Endothelial cell of umbilical vein (primary cell): ENCODE results near the gene BMERB1. TPM values are rescaled to one million over a fixed set of nuclear protein-coding genes. Genes with fewer than 3 reads are reported as not detected.

ENCODE experiments used
- BruUV-seq: library from RNA; stranded (reverse); fragments of 400-500 nt; replicated peaks from 2 replicates; lab custom pipeline; 2021; lab: Mats Ljungman, UMichigan
- CTCF ChIA-PET: fragments of 300-600, 350-600 bp; sonication (Branson Sonifier 250); formaldehyde crosslinking; loops from one replicate; lab custom pipeline; 2021; ENCODE audit warnings: antibody characterized with exemption, inconsistent platforms; lab: Charles Lee
- POLR2A ChIA-PET: fragments of 300-600, 350-600 bp; sonication (Branson Sonifier 250); formaldehyde crosslinking; loops from one replicate; lab custom pipeline; 2021; ENCODE audit warnings: antibody characterized with exemption, inconsistent platforms; lab: Charles Lee
- DNase-seq: peaks from one replicate; pipeline ENCODE4 v3.0.0-alpha.2; 2011; ENCODE audit warnings: low read depth, low spot score
- FAIRE-seq: peaks from 2 replicates; lab custom pipeline; 2011; peaks lifted over from hg19 to GRCh38; lab: Jason Lieb, UNC
- H2AFZ ChIP-seq: 2 replicates; pipeline ENCODE4 v1.6.0; 2012; ENCODE audit warnings: low read depth, low read length, control low read depth, inconsistent platforms
- H3K27ac ChIP-seq: 2 replicates; pipeline ENCODE4 v1.5.1; 2011; ENCODE audit warnings: low read depth, mild to moderate bottlenecking, control low read depth, low read length, moderate library complexity; ENCODE audit not compliant: insufficient read depth
- H3K27me3 ChIP-seq, 2 experiments: 2 replicates each; pipeline versions ENCODE4 v1.6.0 to v1.6.1; 2011; ENCODE audit warnings: low read length in 2 of 2, mixed read lengths in 1 of 2; ENCODE audit not compliant: control insufficient read depth in 2 of 2, insufficient read depth in 2 of 2
- H3K36me3 ChIP-seq, 2 experiments: 2 replicates in 1 of 2; 3 replicates in 1 of 2; pipeline ENCODE4 v1.5.1; 2011; ENCODE audit warnings: low read length in 2 of 2, mild to moderate bottlenecking in 1 of 2, moderate library complexity in 1 of 2; ENCODE audit not compliant: control insufficient read depth in 2 of 2, insufficient read depth in 2 of 2; ENCODE audit errors: extremely low read depth in 1 of 2
- H3K4me1 ChIP-seq: 3 replicates; pipeline ENCODE4 v1.5.1; 2011; ENCODE audit warnings: mild to moderate bottlenecking, low read length; ENCODE audit not compliant: control insufficient read depth, insufficient read depth; ENCODE audit errors: extremely low read depth
- H3K4me2 ChIP-seq: 2 replicates; pipeline ENCODE4 v1.6.1; 2011; ENCODE audit warnings: low read length, control low read depth, mixed read lengths; ENCODE audit not compliant: insufficient read depth
- H3K4me3 ChIP-seq, 3 experiments: fragments of 200-600 bp in 1 of 3; sonication (generic), shearing (Covaris generic) in 1 of 3; replicated peaks in 1 of 3; 2 replicates each; pipeline ENCODE4 v1.5.1; 2011 to 2016; ENCODE audit warnings: control low read depth in 3 of 3, low read length in 3 of 3, mild to moderate bottlenecking in 2 of 3, inconsistent platforms in 1 of 3, low read depth in 1 of 3, moderate library complexity in 1 of 3; ENCODE audit not compliant: insufficient read depth in 1 of 3
- H3K79me2 ChIP-seq: 2 replicates; pipeline ENCODE4 v1.6.0; 2012; ENCODE audit warnings: low read length, inconsistent platforms; ENCODE audit not compliant: control insufficient read depth, insufficient read depth
- H3K9ac ChIP-seq: replicated peaks from 2 replicates; pipeline ENCODE3; 2011; ENCODE audit warnings: low read length, control low read depth; ENCODE audit not compliant: insufficient read depth; ENCODE audit errors: extremely low read depth
- H3K9me1 ChIP-seq: replicated peaks from 3 replicates; pipeline ENCODE4 v1.6.0; 2011; ENCODE audit warnings: mild to moderate bottlenecking, low read length; ENCODE audit not compliant: control insufficient read depth, insufficient read depth; ENCODE audit errors: extremely low read depth
- H3K9me3 ChIP-seq: replicated peaks from 2 replicates; pipeline ENCODE4 v1.5.1; 2012; ENCODE audit warnings: low read length, inconsistent platforms; ENCODE audit not compliant: control insufficient read depth, insufficient read depth
- H4K20me1 ChIP-seq: replicated peaks from 2 replicates; pipeline ENCODE3; 2011; ENCODE audit warnings: mild to moderate bottlenecking, low read length; ENCODE audit not compliant: control insufficient read depth, insufficient read depth; ENCODE audit errors: extremely low read depth
- EZH2 ChIP-seq: IDR thresholded peaks from 2 replicates; pipeline ENCODE4 v1.6.1; 2012; ENCODE audit warnings: borderline replicate concordance, low read depth, mild to moderate bottlenecking, moderate library complexity, low read length, inconsistent platforms; ENCODE audit not compliant: severe bottlenecking
- FOS ChIP-seq: IDR thresholded peaks from 2 replicates; pipeline ENCODE4 v1.6.1; 2011; ENCODE audit warnings: mild to moderate bottlenecking, low read length, moderate library complexity, borderline replicate concordance; ENCODE audit not compliant: insufficient read depth
- GATA2 ChIP-seq: IDR thresholded peaks from 2 replicates; pipeline ENCODE4 v1.7.0; 2011; ENCODE audit warnings: low read depth, mild to moderate bottlenecking, moderate library complexity, mixed read lengths, low read length; ENCODE audit not compliant: insufficient read length, insufficient read depth
- JUN ChIP-seq: IDR thresholded peaks from 2 replicates; pipeline ENCODE4 v1.6.1; 2011; ENCODE audit warnings: borderline replicate concordance, low read depth; ENCODE audit not compliant: insufficient read length, insufficient read depth
- MYC ChIP-seq: IDR thresholded peaks from one replicate; pipeline ENCODE4 v1.6.1; 2011; ENCODE audit warnings: mild to moderate bottlenecking, low read depth, low read length
- POLR2A ChIP-seq: IDR thresholded peaks from 2 replicates; pipeline ENCODE4 v1.6.1; 2012; ENCODE audit warnings: low read depth, mild to moderate bottlenecking, control low read depth, low read length
- POLR2AphosphoS5 ChIP-seq: IDR thresholded peaks from 2 replicates; pipeline ENCODE4 v1.6.1; 2012; ENCODE audit warnings: low read depth, mild to moderate bottlenecking, control low read depth, low read length, moderate library complexity; ENCODE audit not compliant: insufficient read depth
- dilution Hi-C: fragments of 300-500 bp; cut with MboI; formaldehyde crosslinking; loops from one replicate; pipeline ENCODE4 v1.15.0; 2019; ENCODE audit warnings: low sequenced_read_pairs; ENCODE audit not compliant: extremely low pct_ligation_motif_present
- intact Hi-C: fragments of 100-400 bp; cut with micrococcal nuclease; formaldehyde crosslinking; loops from one replicate; pipeline ENCODE4 v1.10.0; 2022
- polyA plus RNA-seq, 4 experiments: library from polyadenylated mRNA; depleted of rRNA in 3 of 4; stranded (reverse) in 3 of 4; unstranded in 1 of 4; fragments of >200 nt; gene quantifications; 2 replicates each; pipeline versions ENCODE4 v1.2.1 to v1.2.3, GENCODE V29; 2011 to 2012; ENCODE audit warnings: missing spikeins in 1 of 4
- total RNA-seq: library from RNA; stranded (reverse); gene quantifications from 2 replicates; pipeline ENCODE4 v1.2.3, GENCODE V29; 2021
- TF ChIP-seq, protein P1 (sequence below), 2 donors: IDR thresholded peaks; 1 replicate in 1 of 2; 2 replicates in 1 of 2; pipeline ENCODE4 v1.5.1; 2011; ENCODE audit warnings: low read length in 2 of 2, mild to moderate bottlenecking in 2 of 2, moderate library complexity in 2 of 2, control low read depth in 1 of 2, inconsistent platforms in 1 of 2, low read depth in 1 of 2; ENCODE audit not compliant: insufficient read depth in 1 of 2; ENCODE audit errors: extremely low read depth in 1 of 2
- TF ChIP-seq, protein P2 (sequence below): IDR thresholded peaks from 2 replicates; pipeline ENCODE4 v1.6.1; 2011; ENCODE audit not compliant: insufficient read depth, insufficient read length

BMERB1 gene
- total and polyA plus RNA-seq, 2 donors (not counting 3 experiments of a cell fraction or from before 2014, with no cell fraction given) = 14.1 to 17.4 TPM

DNA sequence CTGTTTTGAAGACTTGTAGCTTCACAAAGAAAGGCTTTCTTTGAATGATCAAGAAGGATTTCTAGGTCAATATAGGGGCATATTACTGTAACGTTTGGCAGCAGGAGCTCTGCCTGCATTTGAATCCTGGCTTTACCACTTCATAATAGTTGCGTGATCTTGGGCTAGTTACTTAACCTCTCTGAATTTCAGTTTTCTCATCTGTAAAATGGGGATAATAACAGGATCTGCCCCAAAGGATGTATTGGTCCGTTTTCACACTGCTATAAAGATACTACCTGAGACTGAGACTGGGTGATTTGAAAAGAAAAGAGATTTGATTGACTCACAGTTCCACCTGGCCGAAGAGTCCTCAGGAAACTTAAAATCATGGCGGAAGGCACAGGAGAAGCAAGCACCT lies 12.5 kb downstream of the BMERB1 start:
- FAIRE-seq (no peak), DNase-seq (no peak)
- Histone ChIP-seq H3K4me2 (no peak overlapping the region), H3K4me1 (no peaks in the 10 kb centered on the region), H3K9me3 (no peaks in the 10 kb centered on the region), H3K79me2 (no peaks in the 10 kb centered on the region), H3K9ac (no peak overlapping the region), H2AFZ (no peak overlapping the region), H3K27me3 (no peaks in the 10 kb centered on the region), H4K20me1 (no peaks in the 10 kb centered on the region), H3K9me1 (no peaks in the 10 kb centered on the region), H3K4me3 (no peak overlapping the region), H3K36me3 (no peaks in the 10 kb centered on the region), H3K27ac (no peak overlapping the region)
- no TSS peak for BruUV-seq
- POLR2A ChIA-PET = no interaction called here
- intact Hi-C loops = no loop called here
- dilution Hi-C loops = no loop called here
- CTCF ChIA-PET = no interaction called here
- TF ChIP-seq EZH2 (no peak), POLR2A (no peak), GATA2 (no peak), FOS (no peak), POLR2AphosphoS5 (no peak)
- TF ChIP-seq, protein P1, sequence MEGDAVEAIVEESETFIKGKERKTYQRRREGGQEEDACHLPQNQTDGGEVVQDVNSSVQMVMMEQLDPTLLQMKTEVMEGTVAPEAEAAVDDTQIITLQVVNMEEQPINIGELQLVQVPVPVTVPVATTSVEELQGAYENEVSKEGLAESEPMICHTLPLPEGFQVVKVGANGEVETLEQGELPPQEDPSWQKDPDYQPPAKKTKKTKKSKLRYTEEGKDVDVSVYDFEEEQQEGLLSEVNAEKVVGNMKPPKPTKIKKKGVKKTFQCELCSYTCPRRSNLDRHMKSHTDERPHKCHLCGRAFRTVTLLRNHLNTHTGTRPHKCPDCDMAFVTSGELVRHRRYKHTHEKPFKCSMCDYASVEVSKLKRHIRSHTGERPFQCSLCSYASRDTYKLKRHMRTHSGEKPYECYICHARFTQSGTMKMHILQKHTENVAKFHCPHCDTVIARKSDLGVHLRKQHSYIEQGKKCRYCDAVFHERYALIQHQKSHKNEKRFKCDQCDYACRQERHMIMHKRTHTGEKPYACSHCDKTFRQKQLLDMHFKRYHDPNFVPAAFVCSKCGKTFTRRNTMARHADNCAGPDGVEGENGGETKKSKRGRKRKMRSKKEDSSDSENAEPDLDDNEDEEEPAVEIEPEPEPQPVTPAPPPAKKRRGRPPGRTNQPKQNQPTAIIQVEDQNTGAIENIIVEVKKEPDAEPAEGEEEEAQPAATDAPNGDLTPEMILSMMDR (IDR thresholded peaks at IDR 0.05; ENCODE audit: extremely low read depth in 1 of 2, insufficient read depth in 1 of 2, low read depth in 1 of 2, low read length in 2 of 2) = no peak

DNA sequence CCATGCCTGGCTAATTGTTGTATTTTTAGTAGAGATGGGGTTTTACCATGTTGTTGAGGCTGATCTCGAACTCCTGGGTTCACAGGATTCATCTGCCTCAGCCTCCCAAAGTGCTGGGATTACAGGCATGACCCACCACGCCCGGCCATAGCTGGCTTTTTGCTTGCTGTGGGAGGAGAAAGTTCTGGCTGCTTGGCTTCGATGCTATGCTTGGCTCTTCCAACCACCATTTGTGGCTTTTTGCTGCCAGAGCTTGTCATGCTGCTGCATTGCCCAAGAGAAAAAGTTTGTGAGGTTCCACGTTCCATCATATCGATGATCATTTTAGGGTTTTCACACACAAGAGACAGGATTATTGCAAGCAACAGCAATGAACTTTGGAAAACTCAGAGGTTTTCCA lies 16.2 kb downstream of the BMERB1 start:
- no peak for TF ChIP-seq GATA2
- TF ChIP-seq, protein P2, sequence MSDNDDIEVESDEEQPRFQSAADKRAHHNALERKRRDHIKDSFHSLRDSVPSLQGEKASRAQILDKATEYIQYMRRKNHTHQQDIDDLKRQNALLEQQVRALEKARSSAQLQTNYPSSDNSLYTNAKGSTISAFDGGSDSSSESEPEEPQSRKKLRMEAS = no peak
- no peak for TF ChIP-seq JUN
- no peak for TF ChIP-seq POLR2A
- no peak for TF ChIP-seq EZH2
- no peak for TF ChIP-seq FOS
- no peak for TF ChIP-seq POLR2AphosphoS5
- no peak for TF ChIP-seq MYC
- TF ChIP-seq, protein P1 (IDR thresholded peaks at IDR 0.05; ENCODE audit: extremely low read depth in 1 of 2, insufficient read depth in 1 of 2, low read depth in 1 of 2, low read length in 2 of 2) = no peak
- intact Hi-C loops (no loop called here), dilution Hi-C loops (no loop called here)
- Histone ChIP-seq H3K4me3 (no peak overlapping the region), H3K9me1 (no peaks in the 10 kb centered on the region), H3K4me2 (no peak overlapping the region), H3K79me2 (no peaks in the 10 kb centered on the region), H3K27me3 (no peaks in the 10 kb centered on the region), H3K4me1 (peaks cover 6% of the 10 kb centered on the region), H3K9me3 (no peaks in the 10 kb centered on the region), H3K27ac (no peak overlapping the region), H3K36me3 (no peaks in the 10 kb centered on the region), H4K20me1 (no peaks in the 10 kb centered on the region), H3K9ac (no peak overlapping the region), H2AFZ (no peak overlapping the region)
- FAIRE-seq (no peak), DNase-seq (no peak)
- ChIA-PET CTCF (interaction anchor here (1.4 kb wide), 1 partner anchor 100 kb away, joined by 3 read pairs; no protein-coding TSS in a partner anchor), POLR2A (no interaction called here)
- BruUV-seq = no TSS peak
